Ishikawa (cell line): ENCODE results near the gene MRRF.

Experiments
- CEBPB ChIP-seq: IDR thresholded peaks from 2 replicates; pipeline ENCODE4 v1.6.1; 2012
- CREB1 ChIP-seq: IDR thresholded peaks from 2 replicates; pipeline ENCODE4 v1.6.1; 2012; ENCODE audit warnings: low read depth
- EGR1 ChIP-seq: IDR thresholded peaks from 2 replicates; pipeline ENCODE4 v1.6.1; 2012
- EP300 ChIP-seq: IDR thresholded peaks from 2 replicates; pipeline ENCODE4 v1.6.1; 2012; ENCODE audit warnings: borderline replicate concordance
- FOXM1 ChIP-seq: IDR thresholded peaks from 2 replicates; pipeline ENCODE4 v1.6.1; 2012; ENCODE audit warnings: low read depth, borderline replicate concordance
- NFIC ChIP-seq: IDR thresholded peaks from 2 replicates; pipeline ENCODE4 v1.6.1; 2012
- RAD21 ChIP-seq: IDR thresholded peaks from 2 replicates; pipeline ENCODE4 v1.6.1; 2012; ENCODE audit warnings: low read depth
- TAF1 ChIP-seq: IDR thresholded peaks from 2 replicates; pipeline ENCODE4 v1.6.1; 2012; ENCODE audit warnings: low read depth, mild to moderate bottlenecking
- TCF12 ChIP-seq: IDR thresholded peaks from 2 replicates; pipeline ENCODE4 v1.6.1; 2012; ENCODE audit warnings: low read depth
- TEAD4 ChIP-seq: IDR thresholded peaks from 2 replicates; pipeline ENCODE4 v1.6.1; 2012
- USF1 ChIP-seq: IDR thresholded peaks from 2 replicates; pipeline ENCODE4 v1.6.1; 2012
- YY1 ChIP-seq: IDR thresholded peaks from 2 replicates; pipeline ENCODE4 v1.6.1; 2012; ENCODE audit warnings: low read depth
- ZBTB7A ChIP-seq: IDR thresholded peaks from 2 replicates; pipeline ENCODE4 v1.6.1; 2012; ENCODE audit warnings: low read depth
- TF ChIP-seq, protein P1 (sequence below): IDR thresholded peaks from 2 replicates; pipeline ENCODE4 v1.6.1; 2012
- TF ChIP-seq, protein P2 (sequence below): IDR thresholded peaks from 2 replicates; pipeline ENCODE4 v1.6.1; 2012; ENCODE audit warnings: low read depth, mild to moderate bottlenecking

The MRRF gene

DNA sequence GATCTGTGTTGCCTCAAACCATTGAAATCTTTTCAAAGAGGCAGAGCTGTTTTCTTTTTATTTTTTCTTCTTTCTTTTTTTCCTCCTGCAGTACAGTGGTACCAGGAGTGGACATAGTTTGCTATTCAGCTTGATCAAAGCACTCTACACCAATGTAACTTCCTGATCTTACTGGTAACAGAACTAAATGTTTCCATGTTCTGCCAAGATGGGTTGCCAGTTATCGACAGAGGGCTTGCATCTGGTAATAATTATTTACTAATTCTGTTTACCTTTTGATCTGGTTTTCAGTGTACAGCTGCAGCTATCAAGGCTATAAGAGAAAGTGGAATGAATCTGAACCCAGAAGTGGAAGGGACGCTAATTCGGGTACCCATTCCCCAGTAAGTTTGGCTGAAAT is 26.8 kb downstream of the MRRF start:
- TF ChIP-seq CREB1 (no peak), YY1 (no peak), TEAD4 (no peak), RAD21 (no peak), EP300 (no peak), TCF12 (no peak), ZBTB7A (no peak), FOXM1 (no peak), NFIC (no peak), CEBPB (no peak), TAF1 (no peak)
- TF ChIP-seq, protein P1, sequence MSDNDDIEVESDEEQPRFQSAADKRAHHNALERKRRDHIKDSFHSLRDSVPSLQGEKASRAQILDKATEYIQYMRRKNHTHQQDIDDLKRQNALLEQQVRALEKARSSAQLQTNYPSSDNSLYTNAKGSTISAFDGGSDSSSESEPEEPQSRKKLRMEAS: no peak
- TF ChIP-seq, protein P2, sequence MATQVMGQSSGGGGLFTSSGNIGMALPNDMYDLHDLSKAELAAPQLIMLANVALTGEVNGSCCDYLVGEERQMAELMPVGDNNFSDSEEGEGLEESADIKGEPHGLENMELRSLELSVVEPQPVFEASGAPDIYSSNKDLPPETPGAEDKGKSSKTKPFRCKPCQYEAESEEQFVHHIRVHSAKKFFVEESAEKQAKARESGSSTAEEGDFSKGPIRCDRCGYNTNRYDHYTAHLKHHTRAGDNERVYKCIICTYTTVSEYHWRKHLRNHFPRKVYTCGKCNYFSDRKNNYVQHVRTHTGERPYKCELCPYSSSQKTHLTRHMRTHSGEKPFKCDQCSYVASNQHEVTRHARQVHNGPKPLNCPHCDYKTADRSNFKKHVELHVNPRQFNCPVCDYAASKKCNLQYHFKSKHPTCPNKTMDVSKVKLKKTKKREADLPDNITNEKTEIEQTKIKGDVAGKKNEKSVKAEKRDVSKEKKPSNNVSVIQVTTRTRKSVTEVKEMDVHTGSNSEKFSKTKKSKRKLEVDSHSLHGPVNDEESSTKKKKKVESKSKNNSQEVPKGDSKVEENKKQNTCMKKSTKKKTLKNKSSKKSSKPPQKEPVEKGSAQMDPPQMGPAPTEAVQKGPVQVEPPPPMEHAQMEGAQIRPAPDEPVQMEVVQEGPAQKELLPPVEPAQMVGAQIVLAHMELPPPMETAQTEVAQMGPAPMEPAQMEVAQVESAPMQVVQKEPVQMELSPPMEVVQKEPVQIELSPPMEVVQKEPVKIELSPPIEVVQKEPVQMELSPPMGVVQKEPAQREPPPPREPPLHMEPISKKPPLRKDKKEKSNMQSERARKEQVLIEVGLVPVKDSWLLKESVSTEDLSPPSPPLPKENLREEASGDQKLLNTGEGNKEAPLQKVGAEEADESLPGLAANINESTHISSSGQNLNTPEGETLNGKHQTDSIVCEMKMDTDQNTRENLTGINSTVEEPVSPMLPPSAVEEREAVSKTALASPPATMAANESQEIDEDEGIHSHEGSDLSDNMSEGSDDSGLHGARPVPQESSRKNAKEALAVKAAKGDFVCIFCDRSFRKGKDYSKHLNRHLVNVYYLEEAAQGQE: no peak

- no peak for TF ChIP-seq CEBPB
- no peak for TF ChIP-seq TCF12
- TF ChIP-seq FOXM1: no peak
- TF ChIP-seq YY1: no peak
- TF ChIP-seq NFIC: no peak
- TF ChIP-seq TEAD4: no peak
- no peak for TF ChIP-seq EGR1
- TF ChIP-seq RAD21: no peak
- TF ChIP-seq TAF1: no peak
- TF ChIP-seq CREB1: no peak
- no peak for TF ChIP-seq USF1
- TF ChIP-seq ZBTB7A: no peak
- no peak for TF ChIP-seq EP300
- TF ChIP-seq, protein P2: no peak
- TF ChIP-seq, protein P1: no peak
Observed at GRCh38 chr9:122294531-122294930, 29.8 kb downstream of the MRRF start.

DNA sequence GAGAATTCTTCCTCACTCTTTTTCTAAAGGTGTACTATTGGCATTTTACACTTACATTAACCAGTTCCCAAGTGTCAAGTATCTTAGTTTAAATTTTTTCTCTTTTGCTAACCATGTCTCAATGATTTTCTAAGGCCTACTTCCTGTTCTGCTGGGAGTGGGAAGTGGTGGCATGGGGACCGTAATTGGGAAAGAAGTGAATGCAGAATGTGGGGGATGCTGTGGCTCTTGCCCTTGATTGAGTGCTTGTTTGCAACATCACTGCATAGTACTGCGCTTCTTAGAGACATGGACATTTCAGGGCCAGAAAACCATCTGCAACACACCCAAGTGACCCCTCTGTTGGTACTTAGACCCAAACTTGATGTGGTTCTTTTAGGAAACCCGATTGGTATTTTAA is 32.8 kb downstream of the MRRF start:
- TF ChIP-seq EGR1: no peak
- no peak for TF ChIP-seq ZBTB7A
- no peak for TF ChIP-seq TEAD4
- TF ChIP-seq EP300: no peak
- no peak for TF ChIP-seq TCF12
- TF ChIP-seq, protein P2: no peak
- no peak for TF ChIP-seq CREB1
- no peak for TF ChIP-seq YY1
- TF ChIP-seq USF1: no peak
- no peak for TF ChIP-seq RAD21
- no peak for TF ChIP-seq TAF1
- TF ChIP-seq, protein P1: no peak
- TF ChIP-seq CEBPB: no peak

DNA sequence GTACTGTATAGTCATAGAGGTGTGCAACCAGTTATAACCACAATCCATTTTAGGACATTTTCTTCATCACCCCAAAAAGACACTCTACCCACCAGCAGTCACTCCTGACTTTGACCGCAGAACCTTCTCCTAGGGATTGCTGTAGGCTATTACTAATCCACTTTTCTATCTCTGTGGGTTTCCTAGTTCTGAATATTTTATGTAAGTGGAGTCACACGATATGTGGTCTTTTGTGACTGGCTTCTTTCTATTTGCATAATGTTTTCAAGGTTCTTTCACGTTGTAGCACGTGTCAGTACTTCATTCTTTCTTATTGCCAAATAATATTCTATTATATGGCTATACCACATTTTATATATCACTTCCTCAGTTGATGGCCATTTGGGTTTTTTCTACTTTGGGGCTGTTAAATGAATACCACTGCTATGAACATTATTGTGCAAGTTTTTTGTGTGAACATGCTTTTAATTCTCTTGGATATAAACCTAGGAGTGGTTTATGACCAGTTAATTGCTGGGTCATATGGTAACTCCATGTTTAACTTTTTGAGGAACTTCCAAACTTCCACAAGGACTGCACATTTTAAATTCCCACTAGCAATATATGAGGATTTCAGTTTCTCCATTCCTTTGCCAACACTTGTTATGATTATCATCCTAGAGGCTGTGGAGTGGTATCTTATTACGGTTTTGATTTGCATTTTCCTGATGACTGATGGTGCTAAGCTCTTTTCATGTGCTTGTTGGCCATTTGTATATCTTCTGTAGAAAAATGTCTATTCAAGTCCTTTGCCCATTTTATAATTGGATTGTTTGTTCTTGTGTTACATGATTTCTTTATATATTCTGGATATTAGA is 37.8 kb downstream of the MRRF start:
- TF ChIP-seq NFIC: no peak
- TF ChIP-seq CREB1: no peak
- no peak for TF ChIP-seq CEBPB
- TF ChIP-seq USF1: no peak
- no peak for TF ChIP-seq ZBTB7A
- no peak for TF ChIP-seq TAF1
- no peak for TF ChIP-seq EGR1
- no peak for TF ChIP-seq RAD21
- TF ChIP-seq, protein P1: no peak
- TF ChIP-seq FOXM1: no peak
- TF ChIP-seq TEAD4: no peak
- TF ChIP-seq, protein P2: no peak
- TF ChIP-seq YY1: no peak
- no peak for TF ChIP-seq EP300
- TF ChIP-seq TCF12: no peak
